ENCODE results near the gene UBXN2A. TPM values are rescaled to one million over a fixed set of nuclear protein-coding genes. Genes with fewer than 3 reads are reported as not detected.

Gene UBXN2A
- total and polyA plus RNA-seq, 2 of the 8 experiments (the other 6 are each of a cell fraction or from before 2014, with no cell fraction given), result 3.6 to 20.4 TPM

DNA sequence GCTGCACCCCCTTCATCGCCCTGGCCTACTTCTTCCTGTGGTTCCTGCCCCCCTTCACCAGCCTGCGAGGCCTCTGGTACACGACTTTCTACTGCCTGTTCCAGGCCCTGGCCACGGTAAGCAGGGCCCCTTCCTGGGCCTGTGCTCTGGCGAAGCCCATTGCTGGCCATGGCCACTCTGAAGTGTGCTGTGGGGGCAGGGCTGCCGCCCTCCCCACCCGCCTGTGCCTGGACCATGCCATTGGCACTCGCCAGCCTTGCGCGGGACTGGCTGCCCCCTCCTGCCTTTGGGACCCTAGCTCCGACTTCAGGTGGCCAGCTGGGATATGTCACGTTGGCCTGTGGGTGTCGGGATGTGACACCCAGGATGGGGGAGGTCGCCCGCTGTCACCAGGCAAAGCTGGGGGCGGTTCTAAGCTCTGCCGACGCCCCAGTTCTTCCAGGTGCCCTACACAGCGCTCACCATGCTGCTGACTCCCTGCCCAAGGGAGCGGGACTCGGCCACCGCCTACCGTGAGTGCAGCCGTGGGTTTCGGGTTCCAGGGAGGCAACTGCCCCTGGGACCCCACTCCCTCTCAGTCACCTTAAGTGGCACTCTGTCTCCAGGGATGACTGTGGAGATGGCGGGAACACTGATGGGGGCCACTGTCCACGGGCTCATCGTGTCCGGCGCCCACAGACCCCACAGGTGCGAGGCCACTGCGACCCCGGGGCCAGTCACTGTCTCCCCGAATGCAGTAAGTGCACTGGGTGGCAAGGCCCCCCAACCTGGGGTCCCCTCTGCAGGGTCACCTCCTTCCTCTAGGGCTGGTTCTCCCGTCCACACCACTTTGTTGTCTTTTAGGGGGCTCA is 76.8 kb downstream of the UBXN2A start:
- Histone ChIP-seq H2BK20ac (ENCODE audit: low read length) (no peak overlapping the region), H3K56ac (replicated peaks; ENCODE audit: insufficient read length, low read depth, low read length) (no peak overlapping the region), H3K4me1 (replicated peaks in 1 of 4; ENCODE audit: control insufficient read depth in 3 of 4, insufficient read depth in 4 of 4, low read length in 3 of 4) (peaks cover 0 to 28% (median 4%) of the 10 kb centered on the region in 4 experiments; a peak in 5 of 7 replicates), H3K4me3 (ENCODE audit: extremely low read depth in 1 of 4, insufficient read depth in 2 of 4, low read depth in 3 of 4, low read length in 4 of 4) (no peak overlapping the region), H3K4me2 (ENCODE audit: insufficient read depth in 1 of 2, low read depth in 2 of 2, low read length in 2 of 2) (no peak overlapping the region), H3K23ac (ENCODE audit: insufficient read length) (no peak overlapping the region), H3K27me3 (replicated peaks in 1 of 4; ENCODE audit: control insufficient read depth in 3 of 4, extremely low read depth in 1 of 4, insufficient read depth in 3 of 4, low read length in 3 of 4) (no peaks in the 10 kb centered on the region; a peak in 1 of 7 replicates), H3K14ac (ENCODE audit: insufficient read length) (no peak overlapping the region), H3K27ac (ENCODE audit: low read depth, low read length) (no peak overlapping the region; the same call in 1 of the 2 replicates), H2BK5ac (ENCODE audit: low read depth, low read length) (0 out of 2 replicates have a peak overlapping the region, but pooled peaks have one; percentile 15), H3K36me3 (ENCODE audit: control insufficient read depth in 2 of 4, insufficient read depth in 4 of 4, low read length in 3 of 4) (no peaks in the 10 kb centered on the region), H4K8ac (ENCODE audit: extremely low read depth, insufficient read depth, low read length) (peak overlapping the region; percentile 42; the same call in 1 of the 2 replicates), H3K79me1 (ENCODE audit: low read depth, low read length) (no peaks in the 10 kb centered on the region), H4K20me1 (replicated peaks in 1 of 2; ENCODE audit: control insufficient read depth in 1 of 2, insufficient read depth in 2 of 2, low read length in 2 of 2) (no peaks in the 10 kb centered on the region), H2BK120ac (replicated peaks; ENCODE audit: low read depth, low read length) (peak overlapping the region; percentile 22), H3K9ac (replicated peaks in 1 of 4; ENCODE audit: extremely low read depth in 1 of 4, low read depth in 3 of 4, low read length in 3 of 4) (no peak overlapping the region), H2BK12ac (ENCODE audit: low read depth, low read length) (peak overlapping the region; percentile 17; the same call in 1 of the 2 replicates), H3K9me3 (ENCODE audit: insufficient read depth in 2 of 2, low read depth in 1 of 2, low read length in 1 of 2) (no peaks in the 10 kb centered on the region), H3K18ac (ENCODE audit: extremely low read depth, low read length) (no peak overlapping the region), H3K4ac (replicated peaks; ENCODE audit: insufficient read length, low read depth, low read length) (peak overlapping the region; percentile 85), H3K23me2 (ENCODE audit: low read depth, low read length) (no peaks in the 10 kb centered on the region), H4K5ac (ENCODE audit: insufficient read length, low read depth, low read length) (no peak overlapping the region), H4K91ac (replicated peaks; ENCODE audit: insufficient read length, low read length) (no peak overlapping the region), H3K79me2 (ENCODE audit: control insufficient read depth in 1 of 2, insufficient read depth in 2 of 2, low read length in 2 of 2) (no peaks in the 10 kb centered on the region), H2AK5ac (ENCODE audit: low read depth, low read length) (no peak overlapping the region), H2BK15ac (ENCODE audit: low read length) (peak overlapping the region; percentile 61; the same call in 1 of the 2 replicates), H2AFZ (ENCODE audit: low read length) (no peak overlapping the region)
- DNase-seq (ENCODE audit: low read depth in 1 of 2, low spot score in 2 of 2) (no peak), FAIRE-seq (no peak)
- WGBS, 2 experiments (ENCODE audit: extremely low coverage in 1 of 2, insufficient coverage in 1 of 2, insufficient read length in 1 of 2, insufficient replicate concordance in 2 of 2, low coverage in 1 of 2, low lambda C conversion rate in 2 of 2, missing lambda C conversion rate in 1 of 2), result 87% methylated on average over 35 of the region's 35 CpGs; no CpG with 5 or more reads in 1 of the 2 experiments
- POLR2A ChIA-PET (ENCODE audit: partially characterized antibody), result interaction anchor here (1.5 kb wide), 1 partner anchor 16 kb away, joined by 3 read pairs; no protein-coding TSS in a partner anchor
- TF ChIP-seq POLR2A (IDR thresholded peaks at IDR 0.05; ENCODE audit: control extremely low read depth in 1 of 2, low read depth in 2 of 2, low read length in 2 of 2), result no peak
- CTCF ChIA-PET (ENCODE audit: partially characterized antibody), result interaction anchor here (1.1 kb wide), 1 partner anchor 43 kb away, joined by 4 read pairs; no protein-coding TSS in a partner anchor

Data from H1 (cell line).